Skeletal muscle tissue (tissue), 4 donors: Measurements from ENCODE around the gene RPS16. TPM values are rescaled to one million over a fixed set of nuclear protein-coding genes. Genes with fewer than 3 reads are reported as not detected.

ENCODE experiments used
- H3K27ac ChIP-seq: one replicate; pipeline ENCODE4 v1.7.0; 2013; ENCODE audit warnings: mild to moderate bottlenecking, low read depth, low read length, inconsistent platforms
- H3K27me3 ChIP-seq, 3 donors: one replicate each; pipeline ENCODE4 v1.7.0; 2013; ENCODE audit warnings: low read length in 3 of 3; ENCODE audit not compliant: control insufficient read depth in 3 of 3, insufficient read depth in 3 of 3
- H3K36me3 ChIP-seq, 3 donors: one replicate each; pipeline ENCODE4 v1.7.0; 2013; ENCODE audit warnings: low read length in 3 of 3; ENCODE audit not compliant: control insufficient read depth in 3 of 3, insufficient read depth in 3 of 3
- H3K4me1 ChIP-seq, 3 donors: one replicate each; pipeline ENCODE4 v1.7.0; 2013; ENCODE audit warnings: low read length in 3 of 3, mild to moderate bottlenecking in 3 of 3; ENCODE audit not compliant: control insufficient read depth in 3 of 3, insufficient read depth in 3 of 3
- H3K4me3 ChIP-seq, 3 donors: one replicate each; pipeline ENCODE4 v1.7.0; 2013; ENCODE audit warnings: low read length in 3 of 3
- H3K9ac ChIP-seq, 3 donors: one replicate each; pipeline ENCODE4 v1.7.0; 2013; ENCODE audit warnings: low read length in 3 of 3, mild to moderate bottlenecking in 3 of 3, moderate library complexity in 2 of 3, low read depth in 1 of 3
- H3K9me3 ChIP-seq, 3 donors: one replicate each; pipeline ENCODE4 v1.7.0; 2013; ENCODE audit warnings: low read length in 3 of 3; ENCODE audit not compliant: control insufficient read depth in 3 of 3
- total RNA-seq: library from RNA; depleted of rRNA; stranded (reverse); fragments of >200 nt; gene quantifications from one replicate; pipeline ENCODE4 v1.2.3, GENCODE V29; 2014
- donor health status: Osteomylitis.

The RPS16 gene
- total RNA-seq, 1 donor from 2014 or later = 128 TPM

DNA sequence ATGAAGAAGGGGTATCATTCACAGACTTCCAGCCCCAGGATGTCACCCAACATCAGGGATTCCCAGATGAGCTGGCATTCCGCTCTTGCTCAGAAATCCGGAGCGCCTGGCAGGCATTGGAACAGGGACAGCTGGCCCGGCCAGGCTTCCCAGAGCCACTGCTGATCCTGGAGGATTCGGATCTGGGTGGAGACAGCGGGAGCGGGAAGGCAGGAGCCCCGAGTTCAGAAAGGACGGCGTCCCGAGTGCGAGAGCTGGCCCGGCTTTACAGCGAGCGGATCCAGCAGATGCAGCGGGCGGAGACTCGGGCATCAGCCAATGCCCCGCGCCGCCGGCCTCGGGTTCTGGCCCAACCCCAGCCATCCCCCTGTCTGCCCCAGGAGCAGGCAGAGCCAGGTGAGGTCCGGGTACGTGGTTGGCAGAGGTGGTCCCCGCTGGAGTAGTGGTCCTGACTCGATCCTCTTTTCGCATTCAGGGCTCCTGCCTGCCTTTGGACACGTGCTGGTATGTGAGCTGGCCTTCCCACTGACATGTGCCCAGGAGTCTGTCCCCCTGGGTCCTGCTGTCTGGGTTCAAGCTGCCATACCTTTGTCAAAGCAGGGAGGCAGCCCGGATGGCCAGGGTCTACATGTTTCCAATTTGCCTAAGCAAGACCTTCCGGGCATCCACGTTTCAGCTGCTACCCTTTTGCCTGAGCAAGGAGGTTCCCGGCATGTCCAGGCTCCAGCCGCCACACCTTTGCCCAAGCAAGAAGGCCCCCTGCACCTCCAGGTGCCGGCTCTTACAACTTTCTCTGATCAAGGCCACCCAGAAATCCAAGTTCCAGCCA lies 12.3 kb downstream of the RPS16 start:
- Histone ChIP-seq H3K36me3 (peaks cover 6 to 13% (median 7%) of the 10 kb centered on the region in 3 donors), H3K27me3 (no peaks in the 10 kb centered on the region), H3K9ac (no peak overlapping the region), H3K27ac (no peak overlapping the region), H3K4me3 (no peak overlapping the region), H3K9me3 (no peaks in the 10 kb centered on the region), H3K4me1 (peaks cover 0 to 10% (median 3%) of the 10 kb centered on the region in 3 donors)

GRCh38 chr19:39422020-39422419 lies 13.7 kb downstream of the RPS16 start:
- H3K9me3 ChIP-seq = no peaks in the 10 kb centered on the region
- no peak overlapping the region for H3K27ac ChIP-seq
- no peaks in the 10 kb centered on the region for H3K4me1 ChIP-seq
- H3K9ac ChIP-seq = no peak overlapping the region
- H3K4me3 ChIP-seq = no peak overlapping the region
- H3K27me3 ChIP-seq = no peaks in the 10 kb centered on the region
- H3K36me3 ChIP-seq = peaks cover 6 to 13% (median 8%) of the 10 kb centered on the region in 3 donors

GRCh38 chr19:39420769-39421168 lies 15.0 kb downstream of the RPS16 start:
- no peaks in the 10 kb centered on the region for H3K9me3 ChIP-seq
- peaks cover 0 to 7% (median 4%) of the 10 kb centered on the region in 3 donors for H3K4me1 ChIP-seq
- no peak overlapping the region for H3K9ac ChIP-seq
- H3K4me3 ChIP-seq = no peak overlapping the region
- peaks cover 6 to 13% (median 8%) of the 10 kb centered on the region in 3 donors for H3K36me3 ChIP-seq
- no peak overlapping the region for H3K27ac ChIP-seq
- no peaks in the 10 kb centered on the region for H3K27me3 ChIP-seq

GRCh38 chr19:39419003-39419402 lies 16.7 kb downstream of the RPS16 start:
- peaks cover 6 to 11% (median 8%) of the 10 kb centered on the region in 3 donors for H3K36me3 ChIP-seq
- H3K27ac ChIP-seq = no peak overlapping the region
- H3K9me3 ChIP-seq = no peaks in the 10 kb centered on the region
- H3K27me3 ChIP-seq = no peaks in the 10 kb centered on the region
- no peak overlapping the region for H3K4me3 ChIP-seq
- H3K4me1 ChIP-seq = peaks cover 3 to 24% (median 20%) of the 10 kb centered on the region in 3 donors
- no peak overlapping the region for H3K9ac ChIP-seq

- Histone ChIP-seq H3K27me3 (no peaks in the 10 kb centered on the region), H3K4me1 (peaks cover 3 to 27% (median 27%) of the 10 kb centered on the region in 3 donors), H3K4me3 (no peak overlapping the region), H3K9me3 (no peaks in the 10 kb centered on the region), H3K36me3 (peaks cover 6 to 9% (median 8%) of the 10 kb centered on the region in 3 donors), H3K27ac (no peak overlapping the region), H3K9ac (no peak overlapping the region)
These were observed 18.1 kb downstream of the RPS16 start for GRCh38 chr19:39417463-39418181.

- Histone ChIP-seq H3K36me3 (peaks cover 6 to 8% (median 7%) of the 10 kb centered on the region in 3 donors), H3K27ac (no peak overlapping the region), H3K27me3 (no peaks in the 10 kb centered on the region), H3K9ac (peak overlapping the region in 1 of 3 donors; percentile 40), H3K4me3 (no peak overlapping the region), H3K9me3 (no peaks in the 10 kb centered on the region), H3K4me1 (peaks cover 8 to 30% (median 30%) of the 10 kb centered on the region in 3 donors)
These were observed 19.3 kb downstream of the RPS16 start for GRCh38 chr19:39416152-39417120.

- Histone ChIP-seq H3K4me3 (peak overlapping the region in 2 of 3 donors; percentile 35 to 81), H3K9ac (peak overlapping the region in 2 of 3 donors; percentile 19 to 74), H3K27me3 (no peaks in the 10 kb centered on the region), H3K9me3 (no peaks in the 10 kb centered on the region), H3K27ac (peak overlapping the region; percentile 99), H3K36me3 (peaks cover 2 to 8% (median 6%) of the 10 kb centered on the region in 3 donors), H3K4me1 (peaks cover 18 to 41% (median 41%) of the 10 kb centered on the region in 3 donors)
These were observed 20.4 kb downstream of the RPS16 start for GRCh38 chr19:39415111-39416046.

GRCh38 chr19:39413911-39414608 lies 21.7 kb downstream of the RPS16 start:
- Histone ChIP-seq H3K27me3 (no peaks in the 10 kb centered on the region), H3K4me1 (peaks cover 22 to 50% (median 49%) of the 10 kb centered on the region in 3 donors), H3K27ac (peak overlapping the region; percentile 99), H3K9me3 (no peaks in the 10 kb centered on the region), H3K9ac (peak overlapping the region; percentile 55 to 74 (median 65)), H3K36me3 (peaks cover 2 to 7% (median 5%) of the 10 kb centered on the region in 3 donors), H3K4me3 (peak overlapping the region; percentile 70 to 81 (median 80))
